ENCODE measurements around the gene DNAH17. TPM values are rescaled to one million over a fixed set of nuclear protein-coding genes. Genes with fewer than 3 reads are reported as not detected.

Gene DNAH17
- total RNA-seq, 2 experiments from 2014 or later: 0.41 to 0.45 TPM

DNA sequence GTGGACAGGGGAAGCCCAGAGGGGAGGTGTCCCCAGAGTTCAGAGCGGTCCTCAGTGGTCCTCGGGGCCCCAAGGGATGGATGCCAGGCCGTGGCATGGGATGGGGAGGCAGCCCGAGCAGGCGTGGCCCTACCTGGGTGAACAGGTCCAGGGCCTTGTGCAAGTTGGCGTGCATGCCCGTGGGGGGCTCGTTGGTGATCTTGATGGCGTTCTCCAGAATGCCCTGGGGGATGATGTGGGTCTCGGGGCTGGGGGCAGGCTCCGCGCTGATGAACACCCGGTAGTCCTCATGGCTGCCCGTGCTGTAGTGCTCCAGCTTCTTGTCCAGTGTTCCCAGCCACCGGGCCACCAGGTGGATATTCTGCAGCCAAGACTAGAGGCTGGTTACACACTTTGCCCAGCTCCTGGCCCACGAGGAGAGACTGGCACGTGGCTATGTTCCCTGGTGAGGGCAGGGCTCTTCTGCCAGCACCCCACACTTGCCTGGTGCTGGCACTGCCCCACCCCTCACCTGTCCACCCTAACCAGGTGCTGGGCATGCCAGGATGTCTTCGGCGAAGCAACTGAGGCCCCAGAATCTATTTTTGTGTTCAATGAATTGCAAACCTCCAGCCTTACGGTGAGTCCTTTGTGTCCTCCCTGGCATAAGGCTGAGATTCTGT, 139.6 kb downstream of the DNAH17 start:
- intact Hi-C loops (cut with micrococcal nuclease): no loop called here
- Mint-ChIP-seq H3K4me3 (no peak overlapping the region), H3K27ac (no peak overlapping the region), H3K27me3 (no peaks in the 10 kb centered on the region), H3K36me3 (ENCODE audit: low read depth) (no peaks in the 10 kb centered on the region), H3K9me3 (no peaks in the 10 kb centered on the region), H3K4me1 (ENCODE audit: low read depth) (no peaks in the 10 kb centered on the region)
- DNase-seq: no peak
- ChIA-PET CTCF (interaction anchor here (1.3 kb wide), 2 partner anchors 8 to 15 kb away, joined by 4 read pairs; no protein-coding TSS in a partner anchor), POLR2A (no interaction called here)
- ATAC-seq: no peak
- TF ChIP-seq, protein P1, sequence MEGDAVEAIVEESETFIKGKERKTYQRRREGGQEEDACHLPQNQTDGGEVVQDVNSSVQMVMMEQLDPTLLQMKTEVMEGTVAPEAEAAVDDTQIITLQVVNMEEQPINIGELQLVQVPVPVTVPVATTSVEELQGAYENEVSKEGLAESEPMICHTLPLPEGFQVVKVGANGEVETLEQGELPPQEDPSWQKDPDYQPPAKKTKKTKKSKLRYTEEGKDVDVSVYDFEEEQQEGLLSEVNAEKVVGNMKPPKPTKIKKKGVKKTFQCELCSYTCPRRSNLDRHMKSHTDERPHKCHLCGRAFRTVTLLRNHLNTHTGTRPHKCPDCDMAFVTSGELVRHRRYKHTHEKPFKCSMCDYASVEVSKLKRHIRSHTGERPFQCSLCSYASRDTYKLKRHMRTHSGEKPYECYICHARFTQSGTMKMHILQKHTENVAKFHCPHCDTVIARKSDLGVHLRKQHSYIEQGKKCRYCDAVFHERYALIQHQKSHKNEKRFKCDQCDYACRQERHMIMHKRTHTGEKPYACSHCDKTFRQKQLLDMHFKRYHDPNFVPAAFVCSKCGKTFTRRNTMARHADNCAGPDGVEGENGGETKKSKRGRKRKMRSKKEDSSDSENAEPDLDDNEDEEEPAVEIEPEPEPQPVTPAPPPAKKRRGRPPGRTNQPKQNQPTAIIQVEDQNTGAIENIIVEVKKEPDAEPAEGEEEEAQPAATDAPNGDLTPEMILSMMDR (IDR thresholded peaks at IDR 0.05): no peak

DNA sequence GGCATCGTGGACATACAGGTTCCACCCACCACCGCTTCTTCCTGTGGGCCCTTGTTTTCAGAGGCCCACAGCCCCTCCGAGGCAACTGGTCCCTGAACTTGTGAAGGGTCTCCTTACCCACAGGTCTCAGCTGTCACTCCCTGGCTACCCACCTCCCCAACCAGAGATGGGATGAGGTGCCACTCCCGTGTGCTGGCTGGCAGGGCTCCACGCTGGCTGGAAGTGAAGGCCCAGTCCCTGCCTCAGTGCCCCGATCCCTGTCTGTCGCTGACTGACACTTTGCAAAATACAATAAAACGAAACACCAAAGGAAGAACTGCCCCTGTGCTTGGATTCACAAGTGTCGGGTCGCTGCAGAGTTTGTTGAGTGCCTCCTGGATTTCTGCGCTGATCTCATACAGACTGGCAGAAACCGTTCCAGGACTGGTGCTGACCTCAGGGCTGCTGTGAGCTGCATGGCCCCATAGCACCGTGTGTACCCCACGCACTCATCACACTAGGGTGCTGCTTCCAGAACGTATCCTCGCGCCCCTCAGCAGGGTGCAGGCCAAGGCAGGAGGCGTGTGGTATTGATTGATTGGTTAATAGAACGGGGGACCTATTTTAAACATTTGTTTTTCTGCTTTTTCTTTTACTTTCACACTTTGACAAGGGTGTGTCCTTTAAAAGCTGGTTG, 141.7 kb downstream of the DNAH17 start:
- Mint-ChIP-seq H3K9me3 (no peaks in the 10 kb centered on the region), H3K27me3 (no peaks in the 10 kb centered on the region), H3K4me3 (no peak overlapping the region), H3K36me3 (ENCODE audit: low read depth) (no peaks in the 10 kb centered on the region), H3K27ac (no peak overlapping the region), H3K4me1 (ENCODE audit: low read depth) (no peaks in the 10 kb centered on the region)
- TF ChIP-seq, protein P1 (IDR thresholded peaks at IDR 0.05): no peak
- DNase-seq (no peak), ATAC-seq (no peak)
- intact Hi-C loops (cut with micrococcal nuclease): no loop called here
- POLR2A ChIA-PET: interaction anchor here (0.6 to 0.8 kb wide), 2 partner anchors 14 to 472 kb away, joined by 3 read pairs; no protein-coding TSS in a partner anchor
- CTCF ChIA-PET: interaction anchor here (0.8 to 1.4 kb wide), 2 partner anchors 10 to 13 kb away, joined by 4 read pairs; no protein-coding TSS in a partner anchor

DNA sequence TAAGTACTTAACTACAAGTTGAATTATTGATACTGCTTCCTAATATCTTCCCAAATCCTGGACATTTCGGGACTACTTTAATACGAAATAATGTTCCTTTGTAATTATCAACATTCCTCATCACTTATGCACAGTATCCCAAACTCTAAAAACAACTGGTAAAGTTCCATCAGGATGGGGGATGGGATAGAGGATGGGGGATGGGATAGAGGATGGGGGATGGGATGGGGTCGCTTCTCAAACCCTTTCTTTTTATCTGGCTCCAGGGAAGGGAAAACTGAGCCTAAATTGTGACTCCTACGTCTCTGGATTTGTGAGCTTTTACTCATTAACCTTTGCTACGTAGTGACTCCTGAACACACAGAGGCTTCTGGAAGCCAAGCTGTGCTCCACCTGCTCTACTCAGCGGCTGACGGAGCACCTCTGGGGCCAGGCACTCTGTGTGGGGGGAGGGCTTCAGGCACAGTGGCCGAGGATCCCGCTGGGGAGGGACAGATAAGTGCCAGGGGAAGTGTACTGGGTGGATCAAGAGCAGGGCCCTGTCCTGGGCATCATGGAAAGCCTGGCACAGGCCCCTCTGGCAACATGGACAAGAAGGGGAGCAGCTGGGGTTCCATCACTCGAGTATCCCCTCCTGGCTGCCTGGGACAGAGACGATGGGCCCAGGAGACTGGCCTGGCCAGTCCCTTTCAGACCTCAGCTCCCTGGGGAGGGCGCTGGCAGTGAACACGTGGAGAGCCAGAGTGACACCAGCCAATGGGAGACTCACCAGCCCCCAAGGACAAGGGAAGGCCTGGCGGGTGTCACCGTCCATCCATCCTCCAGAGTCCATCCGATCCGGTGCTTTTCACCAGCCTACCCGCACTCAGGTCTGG, 142.5 kb downstream of the DNAH17 start:
- DNase-seq (no peak), ATAC-seq (no peak)
- ChIA-PET POLR2A (no interaction called here), CTCF (interaction anchor here (1.0 to 1.4 kb wide), 2 partner anchors 10 to 13 kb away, joined by 4 to 5 read pairs; no protein-coding TSS in a partner anchor)
- peaks cover 6% of the 10 kb centered on the region for H3K36me3 Mint-ChIP-seq (ENCODE audit: low read depth)
- H3K27me3 Mint-ChIP-seq: no peaks in the 10 kb centered on the region
- H3K27ac Mint-ChIP-seq: no peak overlapping the region
- no peaks in the 10 kb centered on the region for H3K4me1 Mint-ChIP-seq (ENCODE audit: low read depth)
- TF ChIP-seq, protein P1 (IDR thresholded peaks at IDR 0.05): no peak
- intact Hi-C loops (cut with micrococcal nuclease): no loop called here
- no peaks in the 10 kb centered on the region for H3K9me3 Mint-ChIP-seq
- no peak overlapping the region for H3K4me3 Mint-ChIP-seq

DNA sequence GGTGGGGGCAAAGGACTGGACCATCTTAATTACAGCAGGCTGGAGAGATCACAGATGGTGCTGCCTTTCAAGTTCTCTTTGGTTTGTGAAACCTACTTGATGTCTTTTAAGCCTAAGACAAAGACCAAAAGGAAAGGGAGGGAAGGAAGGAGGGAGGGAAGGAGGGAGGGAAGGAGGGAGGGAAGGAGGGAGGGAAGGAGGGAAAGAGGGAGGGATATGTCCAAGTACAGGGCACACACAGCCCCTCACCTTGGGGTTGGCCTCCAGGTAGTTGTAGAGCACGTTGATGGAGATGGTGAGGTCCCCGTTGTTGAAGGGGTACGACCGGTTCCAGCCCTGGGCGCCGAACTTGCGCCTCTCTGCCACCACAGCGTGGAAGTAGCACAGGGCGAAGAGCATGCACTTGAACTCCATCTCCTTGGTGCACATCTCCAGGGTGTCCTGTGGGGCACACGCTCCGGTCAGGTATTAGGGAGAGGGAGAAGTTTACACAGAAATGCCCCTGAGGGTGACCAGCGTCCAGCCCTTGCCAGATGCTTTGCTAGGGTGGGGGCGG, 143.3 kb downstream of the DNAH17 start:
- POLR2A ChIA-PET: no interaction called here
- TF ChIP-seq, protein P1 (IDR thresholded peaks at IDR 0.05): no peak
- no peaks in the 10 kb centered on the region for H3K27me3 Mint-ChIP-seq
- H3K9me3 Mint-ChIP-seq: no peaks in the 10 kb centered on the region
- intact Hi-C loops (cut with micrococcal nuclease): no loop called here
- H3K4me1 Mint-ChIP-seq (ENCODE audit: low read depth): no peaks in the 10 kb centered on the region
- no peak for DNase-seq
- H3K4me3 Mint-ChIP-seq: no peak overlapping the region
- H3K36me3 Mint-ChIP-seq (ENCODE audit: low read depth): peaks cover 8% of the 10 kb centered on the region
- no peak overlapping the region for H3K27ac Mint-ChIP-seq
- ATAC-seq: no peak
- CTCF ChIA-PET: interaction anchor here (1.0 kb wide), 1 partner anchor 13 kb away, joined by 5 read pairs; no protein-coding TSS in a partner anchor
